Right lobe of liver (tissue), 4 donors: ENCODE data around the gene SMIM27.

Experiments used
- CTCF ChIP-seq, 4 donors: fragments of 200-600 bp in 3 of 4; fragments of 450-650 bp in 1 of 4; IDR thresholded peaks; one replicate each; pipeline versions ENCODE4 v1.5.1 to v1.8.0; 2016 to 2022; ENCODE audit warnings: antibody characterized with exemption in 4 of 4, mild to moderate bottlenecking in 2 of 4
- POLR2A ChIP-seq: fragments of 450-650 bp; IDR thresholded peaks from one replicate; pipeline ENCODE4 v1.6.1; 2017; ENCODE audit warnings: antibody characterized with exemption, mild to moderate bottlenecking
- donor health status: DM: no; HTN: no; CAD: no.
- donor health status: DM: no; HTN: no; CAD: no.
- donor health status: DM: no; HTN: yes; CAD: no.

- TF ChIP-seq CTCF (IDR thresholded peaks at IDR 0.05) (no peak), POLR2A (no peak)
Measured at GRCh38 chr9:32545884-32546283, 6.2 kb upstream of the SMIM27 start.
